Common myeloid progenitor, CD34-positive (primary cell): ENCODE results near the gene SGCA.

Source experiments
- CTCF ChIA-PET: fragments of 350-600 bp; sonication (Branson Sonifier 250); formaldehyde crosslinking; loops from one replicate; lab custom pipeline; 2021; ENCODE audit warnings: antibody characterized with exemption; lab: Charles Lee
- POLR2A ChIA-PET: fragments of 350-600 bp; sonication (Branson Sonifier 250); formaldehyde crosslinking; loops from one replicate; lab custom pipeline; 2021; ENCODE audit warnings: antibody characterized with exemption; lab: Charles Lee
- DNase-seq, 3 donors: peaks; one replicate each; pipeline versions ENCODE4 v3.0.0 to v3.0.0-alpha.2; 2013
- H3K27ac ChIP-seq, 2 experiments: 1 replicate in 1 of 2; 2 replicates in 1 of 2; pipeline ENCODE4 v1.7.0; 2013; ENCODE audit warnings: inconsistent platforms in 2 of 2, low read length in 2 of 2, mild to moderate bottlenecking in 2 of 2, low read depth in 1 of 2, moderate library complexity in 1 of 2; ENCODE audit not compliant: severe bottlenecking in 2 of 2, insufficient read depth in 1 of 2, poor library complexity in 1 of 2
- H3K27me3 ChIP-seq, 5 experiments: replicated peaks in 2 of 5; 1 replicate in 3 of 5; 2 replicates in 2 of 5; pipeline versions ENCODE4 v1.6.1 to v1.7.0; 2013; ENCODE audit warnings: low read length in 4 of 5, mild to moderate bottlenecking in 2 of 5, moderate library complexity in 2 of 5, inconsistent platforms in 1 of 5; ENCODE audit not compliant: insufficient read depth in 5 of 5, control insufficient read depth in 4 of 5
- H3K36me3 ChIP-seq, 4 experiments: 1 replicate in 2 of 4; 2 replicates in 2 of 4; pipeline versions ENCODE4 v1.6.1 to v1.7.0; 2013; ENCODE audit warnings: low read length in 3 of 4, control low read depth in 1 of 4, mild to moderate bottlenecking in 1 of 4; ENCODE audit not compliant: control insufficient read depth in 4 of 4, insufficient read depth in 4 of 4
- H3K4me1 ChIP-seq, 4 experiments: 1 replicate in 3 of 4; 2 replicates in 1 of 4; pipeline versions ENCODE4 v1.6.1 to v1.7.1; 2013; ENCODE audit warnings: low read length in 3 of 4, mild to moderate bottlenecking in 3 of 4, control low read depth in 1 of 4, inconsistent platforms in 1 of 4, moderate library complexity in 1 of 4; ENCODE audit not compliant: control insufficient read depth in 4 of 4, insufficient read depth in 4 of 4; ENCODE audit errors: control extremely low read depth in 1 of 4
- H3K4me3 ChIP-seq, 7 experiments: 1 replicate in 4 of 7; 2 replicates in 3 of 7; pipeline versions ENCODE4 v1.5.1 to v1.7.0; 2013; ENCODE audit warnings: mild to moderate bottlenecking in 7 of 7, low read length in 6 of 7, moderate library complexity in 6 of 7, inconsistent platforms in 2 of 7, low read depth in 2 of 7, control low read depth in 1 of 7; ENCODE audit not compliant: insufficient read depth in 4 of 7, control insufficient read depth in 1 of 7; ENCODE audit errors: extremely low read depth in 1 of 7
- H3K9me3 ChIP-seq, 5 experiments: 1 replicate in 4 of 5; 2 replicates in 1 of 5; pipeline versions ENCODE4 v1.6.1 to v1.7.1; 2013; ENCODE audit warnings: low read length in 4 of 5, mild to moderate bottlenecking in 2 of 5, inconsistent platforms in 1 of 5, low read depth in 1 of 5, moderate library complexity in 1 of 5; ENCODE audit not compliant: control insufficient read depth in 4 of 5, insufficient read depth in 2 of 5; ENCODE audit errors: control extremely low read depth in 1 of 5
- WGBS: methylation state at CpG from one replicate; pipeline ENCODE4 v1.1.5; 2013; ENCODE audit not compliant: insufficient coverage; 5-methylcytosine and 5-hydroxymethylcytosine counted together

Gene SGCA

DNA sequence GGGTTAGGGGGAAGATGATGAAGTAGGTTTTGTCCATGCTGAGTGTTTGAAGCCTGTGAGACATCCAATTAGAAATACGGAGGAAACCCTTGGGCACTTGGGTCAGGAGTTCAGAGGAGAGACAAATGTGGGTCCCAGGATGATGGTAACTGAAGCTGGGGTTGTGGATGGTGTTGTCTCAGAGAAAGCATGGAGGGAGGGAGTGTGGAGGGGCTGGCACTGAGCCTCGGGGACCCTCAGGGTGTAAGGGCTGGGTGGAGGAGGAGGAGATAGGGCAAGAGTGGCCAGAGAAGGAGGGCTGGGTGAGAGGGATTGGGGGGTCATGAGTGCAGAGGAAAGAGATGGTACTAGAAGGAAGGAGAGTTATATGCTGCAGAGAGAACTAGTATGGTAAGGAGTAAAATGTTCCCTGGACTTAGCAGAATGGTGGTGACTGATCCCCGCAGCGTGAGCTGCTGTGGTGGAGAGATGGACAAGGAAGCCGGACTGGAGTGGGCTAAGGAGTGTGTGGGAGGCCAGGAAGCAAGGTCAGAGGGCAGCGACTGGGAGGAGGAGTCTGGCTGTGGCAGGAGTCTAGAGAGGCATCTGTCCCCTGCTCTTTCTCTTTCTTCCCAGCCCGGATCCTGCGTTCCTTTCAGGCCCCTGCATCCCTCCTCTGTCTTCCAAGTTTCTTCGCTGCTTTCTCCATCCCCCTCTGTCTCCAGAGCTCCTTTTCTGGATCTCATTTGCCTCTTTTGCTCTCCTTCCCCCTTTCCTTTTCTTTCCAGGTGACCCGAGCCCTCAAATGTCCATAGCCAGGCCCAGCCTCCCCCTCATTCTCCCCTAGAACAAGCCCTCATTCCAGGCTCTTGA lies 39.5 kb downstream of the SGCA start:
- Histone ChIP-seq H3K4me1 (peaks cover 0 to 16% (median 12%) of the 10 kb centered on the region in 4 experiments), H3K27ac (no peak overlapping the region), H3K36me3 (no peaks in the 10 kb centered on the region), H3K9me3 (no peaks in the 10 kb centered on the region), H3K27me3 (peaks cover 0 to 39% (median 22%) of the 10 kb centered on the region in 5 experiments), H3K4me3 (no peak overlapping the region)
- CTCF ChIA-PET: interaction anchor here (0.9 to 10.9 kb wide), 6 partner anchors 7 to 90 kb away, joined by 3 to 276 read pairs (median 4); partner anchors contain the start of gene TMEM92
- POLR2A ChIA-PET: interaction anchor here (0.6 to 1.5 kb wide), 2 partner anchors 12 to 102 kb away, joined by 3 read pairs; no protein-coding TSS in a partner anchor
- 91% methylated on average over 9 of the region's 10 CpGs for WGBS
- DNase-seq: no peak

DNA sequence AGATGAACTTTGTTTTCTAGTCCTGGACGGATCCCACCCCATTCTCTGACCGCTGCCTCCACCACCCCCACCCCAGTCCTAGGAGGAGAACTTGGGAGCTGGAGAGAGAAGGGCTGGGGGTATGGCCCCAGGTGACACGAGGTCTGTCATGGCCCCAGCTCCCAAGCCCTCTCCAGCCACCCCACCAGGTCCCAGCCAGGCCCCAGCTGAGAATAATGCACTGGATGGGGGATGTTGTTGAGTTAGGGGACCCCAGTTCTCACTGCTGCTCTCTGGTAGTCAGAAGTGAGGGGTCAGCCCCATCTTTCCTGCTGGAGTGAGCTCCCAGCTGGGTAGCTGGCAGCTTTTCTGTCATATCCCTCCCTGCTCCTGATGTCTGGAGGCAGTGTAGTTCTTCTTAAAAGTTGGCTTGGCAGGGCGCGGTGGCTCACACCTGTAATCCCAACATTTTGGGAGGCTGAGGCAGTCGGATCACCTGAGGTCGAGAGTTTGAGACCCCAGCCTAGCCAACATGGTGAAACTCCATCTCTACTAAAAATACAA lies 40.2 kb downstream of the SGCA start:
- WGBS: 96% methylated on average over 5 of the region's 7 CpGs
- Histone ChIP-seq H3K27me3 (peaks cover 0 to 38% (median 24%) of the 10 kb centered on the region in 5 experiments), H3K36me3 (no peaks in the 10 kb centered on the region), H3K27ac (no peak overlapping the region), H3K9me3 (no peaks in the 10 kb centered on the region), H3K4me3 (no peak overlapping the region), H3K4me1 (peaks cover 0 to 13% (median 9%) of the 10 kb centered on the region in 4 experiments)
- DNase-seq: no peak
- ChIA-PET POLR2A (no interaction called here), CTCF (interaction anchor here (0.9 to 10.9 kb wide), 5 partner anchors 8 to 89 kb away, joined by 3 to 276 read pairs (median 5); partner anchors contain the start of gene TMEM92)

DNA sequence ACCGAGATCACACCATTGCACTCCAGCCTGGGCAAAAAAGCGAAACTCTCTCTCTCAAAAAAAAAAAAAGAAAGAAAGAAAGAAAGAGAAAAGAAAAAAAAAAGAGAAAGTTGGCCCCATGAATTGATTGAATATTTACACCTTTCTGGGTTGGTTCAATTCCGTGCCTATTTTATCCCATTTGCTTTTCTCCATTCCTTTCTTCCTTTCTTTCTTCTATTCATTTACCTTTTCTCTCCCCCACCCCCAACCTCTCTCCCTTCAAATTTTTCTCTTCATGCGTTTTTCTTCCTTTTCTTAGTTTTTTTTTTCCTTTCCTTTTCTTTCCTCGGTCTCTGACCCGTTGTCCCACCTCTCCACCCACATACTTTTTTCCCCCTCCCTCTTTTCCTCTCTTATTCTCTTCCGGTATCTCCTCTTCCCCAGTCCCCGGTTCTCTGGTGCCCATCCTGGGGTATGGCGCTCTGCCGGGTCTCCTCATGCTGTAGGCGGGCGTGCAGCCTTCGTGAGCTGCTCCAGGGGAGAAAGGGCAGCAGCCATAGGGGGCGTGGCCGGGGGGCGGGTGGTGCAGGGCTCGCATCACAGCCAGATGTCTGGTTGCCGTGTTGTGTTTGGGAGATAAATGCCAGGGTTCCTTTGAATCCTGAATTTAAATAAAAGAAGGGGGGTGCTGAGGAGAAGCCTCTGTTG lies 40.9 kb downstream of the SGCA start:
- CTCF ChIA-PET: interaction anchor here (0.5 to 10.9 kb wide), 4 partner anchors 9 to 88 kb away, joined by 3 to 276 read pairs (median 94); partner anchors contain the start of gene TMEM92
- POLR2A ChIA-PET: no interaction called here
- no peaks in the 10 kb centered on the region for H3K9me3 ChIP-seq
- WGBS: 11% methylated on average over 12 of the region's 18 CpGs
- H3K4me1 ChIP-seq: peaks cover 0 to 9% (median 4%) of the 10 kb centered on the region in 4 experiments
- H3K36me3 ChIP-seq: no peaks in the 10 kb centered on the region
- no peak overlapping the region for H3K27ac ChIP-seq
- peak; percentile 55 to 70 (median 67) for DNase-seq
- H3K27me3 ChIP-seq: peaks cover 0 to 31% (median 20%) of the 10 kb centered on the region in 5 experiments
- peak overlapping the region in 4 of 7 experiments; percentile 13 to 45 (median 28) for H3K4me3 ChIP-seq

DNA sequence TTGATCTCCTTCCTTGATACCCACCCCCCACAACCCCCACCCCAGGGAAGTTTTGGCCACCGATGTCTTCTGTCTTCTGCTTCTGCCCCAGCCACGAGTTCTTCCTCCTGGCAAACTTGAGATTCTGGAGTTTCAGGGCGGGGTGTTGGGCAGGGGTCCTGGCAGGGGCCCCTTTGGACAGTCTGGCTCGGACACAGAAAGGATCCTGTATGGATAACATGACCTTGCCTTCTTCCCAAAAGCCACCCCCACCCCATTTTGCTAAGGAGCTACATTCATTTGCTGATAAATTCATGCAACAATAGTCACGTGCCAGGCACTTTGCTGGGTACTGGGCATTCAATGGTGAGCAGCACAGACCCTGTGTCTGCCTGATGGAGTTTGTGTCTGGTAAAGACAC lies 41.5 kb downstream of the SGCA start:
- peaks cover 0 to 9% (median 4%) of the 10 kb centered on the region in 4 experiments for H3K4me1 ChIP-seq
- H3K27me3 ChIP-seq: peaks cover 0 to 25% (median 15%) of the 10 kb centered on the region in 5 experiments
- no peaks in the 10 kb centered on the region for H3K36me3 ChIP-seq
- CTCF ChIA-PET: interaction anchor here (1.0 to 10.9 kb wide), 4 partner anchors 10 to 88 kb away, joined by 4 to 276 read pairs (median 94); partner anchors contain the start of gene TMEM92
- no peak overlapping the region for H3K27ac ChIP-seq
- 78% methylated on average over 5 of the region's 5 CpGs for WGBS
- H3K9me3 ChIP-seq: no peaks in the 10 kb centered on the region
- H3K4me3 ChIP-seq: no peak overlapping the region
- DNase-seq: no peak
- POLR2A ChIA-PET: no interaction called here

DNA sequence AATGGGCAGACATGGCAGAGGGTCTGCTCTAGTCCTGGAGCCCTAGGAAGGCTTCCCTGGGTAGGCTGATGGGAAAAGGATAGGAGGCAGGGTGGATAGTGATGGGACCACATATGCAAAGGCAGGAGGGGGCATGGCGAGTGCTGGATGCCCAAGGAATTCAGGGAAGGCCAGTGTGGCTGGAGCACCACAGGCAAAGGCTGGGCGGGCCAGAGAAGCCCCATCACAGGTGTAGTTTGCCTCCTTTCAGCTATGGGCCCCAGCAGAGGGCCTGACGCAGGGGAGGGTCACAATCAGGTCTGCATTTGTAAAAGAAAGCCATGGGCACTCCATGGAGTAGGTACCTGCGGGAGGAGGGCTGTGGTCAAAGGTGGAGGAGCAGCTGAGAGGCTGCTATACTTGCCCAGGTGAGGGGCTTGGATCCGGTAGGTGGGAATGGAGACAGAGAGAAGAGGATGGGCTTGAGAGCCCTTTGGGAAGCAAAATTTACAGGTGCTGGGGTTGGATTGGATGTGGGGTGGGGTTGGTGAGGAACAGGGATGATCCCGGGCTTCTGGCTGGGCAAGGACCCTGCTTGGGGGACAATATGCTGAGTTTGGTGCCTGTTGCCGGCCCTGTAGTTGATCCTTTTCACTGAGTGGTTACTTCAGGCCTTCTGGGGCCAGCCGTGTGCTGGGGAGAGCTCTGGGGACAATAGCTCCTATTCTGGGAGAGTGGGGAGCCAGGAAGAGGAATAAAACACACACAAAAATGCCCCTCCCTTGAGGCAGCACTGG lies 42.2 kb downstream of the SGCA start:
- ChIA-PET POLR2A (no interaction called here), CTCF (interaction anchor here (0.9 to 10.9 kb wide), 5 partner anchors 9 to 87 kb away, joined by 3 to 276 read pairs (median 4); partner anchors contain the start of gene TMEM92)
- 91% methylated on average over 7 of the region's 8 CpGs for WGBS
- Histone ChIP-seq H3K4me1 (peaks cover 0 to 9% (median 5%) of the 10 kb centered on the region in 4 experiments), H3K36me3 (no peaks in the 10 kb centered on the region), H3K27me3 (peaks cover 0 to 19% (median 8%) of the 10 kb centered on the region in 5 experiments), H3K4me3 (no peak overlapping the region), H3K27ac (no peak overlapping the region), H3K9me3 (no peaks in the 10 kb centered on the region)
- DNase-seq: no peak

DNA sequence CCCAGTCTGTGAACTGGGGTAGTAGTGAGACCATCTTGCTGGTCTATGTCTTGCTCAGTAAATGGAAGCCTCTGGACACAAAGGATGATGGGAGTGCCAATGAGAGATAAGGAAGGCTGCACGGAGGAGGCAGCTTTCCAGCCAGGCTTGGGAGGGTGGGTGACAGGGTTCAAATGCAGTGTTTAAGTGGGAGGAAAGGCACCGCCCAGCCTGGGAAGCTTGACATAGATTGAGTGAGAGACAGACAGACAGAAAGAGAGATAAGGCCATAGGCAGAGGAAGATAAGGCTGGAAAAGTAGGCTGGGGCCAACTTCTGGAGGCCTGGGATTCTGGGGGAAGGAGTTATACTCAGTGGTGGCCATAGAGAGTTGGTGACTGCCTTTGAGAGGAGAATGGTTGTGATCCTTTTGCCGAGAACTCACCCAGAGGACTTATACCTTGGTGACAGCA lies 42.8 kb downstream of the SGCA start:
- H3K36me3 ChIP-seq: no peaks in the 10 kb centered on the region
- peaks cover 0 to 12% (median 6%) of the 10 kb centered on the region in 4 experiments for H3K4me1 ChIP-seq
- H3K27me3 ChIP-seq: peaks cover 0 to 16% (median 6%) of the 10 kb centered on the region in 5 experiments
- H3K9me3 ChIP-seq: no peaks in the 10 kb centered on the region
- H3K4me3 ChIP-seq: no peak overlapping the region
- POLR2A ChIA-PET: no interaction called here
- DNase-seq: no peak
- 84% methylated on average over 3 of the region's 3 CpGs for WGBS
- peak overlapping the region in 1 of 2 experiments; percentile 61 for H3K27ac ChIP-seq
- CTCF ChIA-PET: interaction anchor here (0.9 to 10.9 kb wide), 4 partner anchors 8 to 86 kb away, joined by 3 to 276 read pairs (median 94); partner anchors contain the start of gene TMEM92
